GM12878 (cell line): ENCODE results near the gene DISC1. TPM values are rescaled to one million over a fixed set of nuclear protein-coding genes. Genes with fewer than 3 reads are reported as not detected.

ENCODE experiments used
- ATAC-seq: fragments of 200-7000 bp; cut with Tn5 transposase; 3 replicates; pipeline ENCODE4 v1.9.1; 2020; ENCODE audit warnings: mild to moderate bottlenecking, moderate library complexity
- BruUV-seq: library from RNA; stranded (reverse); fragments of 400-500 nt; replicated peaks from 2 replicates; lab custom pipeline; 2021; lab: Mats Ljungman, UMichigan
- CTCF ChIA-PET: fragments of 300-600 bp; sonication (Branson Sonifier 250); formaldehyde crosslinking; extraction: SDS; loops from one replicate; lab custom pipeline; 2021; ENCODE audit warnings: inconsistent platforms; lab: Yijun Ruan, JAX
- POLR2A ChIA-PET: fragments of 350-600 bp; formaldehyde crosslinking; extraction: SDS; loops from one replicate; lab custom pipeline; 2021; ENCODE audit warnings: inconsistent platforms; lab: Charles Lee
- RAD21 ChIA-PET: fragments of 300-600 bp; sonication (Branson Sonifier 250); formaldehyde crosslinking; loops from one replicate; lab custom pipeline; 2023; ENCODE audit warnings: antibody characterized with exemption; ENCODE audit not compliant: unreplicated experiment; lab: Charles Lee
- SMC1A ChIA-PET: fragments of 300-600 bp; sonication (Branson Sonifier 250); formaldehyde crosslinking; loops from one replicate; lab custom pipeline; 2023; ENCODE audit not compliant: unreplicated experiment, uncharacterized antibody; lab: Charles Lee
- DNase-seq: peaks from one replicate; pipeline ENCODE4 v3.0.0-alpha.2; 2011; ENCODE audit warnings: low read depth, low spot score
- FAIRE-seq: peaks from 3 replicates; lab custom pipeline; 2011; peaks lifted over from hg19 to GRCh38; lab: Jason Lieb, UNC
- H2AFZ ChIP-seq: 2 replicates; pipeline ENCODE4 v1.6.0; 2011; ENCODE audit warnings: low read depth, low read length, control low read depth; ENCODE audit not compliant: control insufficient read depth
- H3K27ac ChIP-seq: 2 replicates; pipeline ENCODE4 v1.5.1; 2011; ENCODE audit warnings: control low read depth; ENCODE audit not compliant: control insufficient read depth, insufficient read depth
- H3K27me3 ChIP-seq, 2 experiments: replicated peaks in 1 of 2; 2 replicates each; pipeline versions ENCODE4 v1.6.0 to v1.6.1; 2011; ENCODE audit warnings: low read length in 1 of 2; ENCODE audit not compliant: control insufficient read depth in 2 of 2, insufficient read depth in 2 of 2
- H3K36me3 ChIP-seq, 2 experiments: 2 replicates each; pipeline ENCODE4 v1.5.1; 2011; ENCODE audit warnings: low read length in 1 of 2; ENCODE audit not compliant: control insufficient read depth in 2 of 2, insufficient read depth in 2 of 2
- H3K4me1 ChIP-seq: 2 replicates; pipeline ENCODE4 v1.6.1; 2011; ENCODE audit warnings: mild to moderate bottlenecking, low read length, moderate library complexity, mixed read lengths; ENCODE audit not compliant: control insufficient read depth, insufficient read depth
- H3K4me2 ChIP-seq: 2 replicates; pipeline ENCODE4 v1.6.0; 2011; ENCODE audit warnings: control low read depth; ENCODE audit not compliant: control insufficient read depth, insufficient read depth
- H3K4me3 ChIP-seq: fragments of 200-600 bp; sonication (generic); 2 replicates; pipeline ENCODE4 v1.5.1; 2016
- H3K79me2 ChIP-seq: 2 replicates; pipeline ENCODE4 v1.6.0; 2011; ENCODE audit warnings: low read length; ENCODE audit not compliant: control insufficient read depth, insufficient read depth
- H3K9ac ChIP-seq: 2 replicates; pipeline ENCODE4 v1.8.0; 2011; ENCODE audit warnings: low read length, control low read depth, mixed read lengths; ENCODE audit not compliant: control insufficient read depth, insufficient read depth
- H3K9me3 ChIP-seq: replicated peaks from 3 replicates; pipeline ENCODE4 v1.5.1; 2011; ENCODE audit warnings: mild to moderate bottlenecking, low read length; ENCODE audit not compliant: control insufficient read depth, insufficient read depth
- H4K20me1 ChIP-seq: 2 replicates; pipeline ENCODE4 v1.6.0; 2011; ENCODE audit not compliant: control insufficient read depth, insufficient read depth
- BCL11A ChIP-seq: IDR thresholded peaks from 2 replicates; pipeline ENCODE4 v1.6.1; 2011; ENCODE audit warnings: low read depth, low read length
- BCL3 ChIP-seq: IDR thresholded peaks from 2 replicates; pipeline ENCODE4 v1.6.1; 2011; ENCODE audit warnings: borderline replicate concordance, low read depth, mild to moderate bottlenecking, moderate library complexity, low read length; ENCODE audit not compliant: insufficient read depth, poor library complexity, severe bottlenecking
- HDAC2 ChIP-seq: fragments of 200-600 bp; sonication (generic); IDR thresholded peaks from 2 replicates; pipeline ENCODE4 v1.6.1; 2017
- HDGF ChIP-seq: fragments of 450-650 bp; IDR thresholded peaks from 2 replicates; pipeline ENCODE4 v1.6.1; 2016; ENCODE audit warnings: antibody characterized with exemption
- KAT2A ChIP-seq: conservative IDR thresholded peaks from 2 replicates; pipeline ENCODE4 v1.6.1; 2011; ENCODE audit warnings: low read depth, low read length; ENCODE audit not compliant: control insufficient read depth
- MLLT1 ChIP-seq: fragments of 450-650 bp; IDR thresholded peaks from 2 replicates; pipeline ENCODE4 v1.6.1; 2016; ENCODE audit warnings: mild to moderate bottlenecking
- MXI1 ChIP-seq: fragments of 150-350 bp; IDR thresholded peaks from 2 replicates; pipeline ENCODE4 v1.6.1; 2011; ENCODE audit warnings: low read depth, mild to moderate bottlenecking, inconsistent platforms, low read length, improper control_type of control experiment
- PAX5 ChIP-seq: IDR thresholded peaks from 2 replicates; pipeline ENCODE4 v1.6.1; 2011; ENCODE audit warnings: low read depth, low read length, borderline replicate concordance
- PAX8 ChIP-seq: fragments of 450-650 bp; IDR thresholded peaks from 2 replicates; pipeline ENCODE4 v1.6.1; 2017; ENCODE audit warnings: mild to moderate bottlenecking, moderate library complexity
- SMARCA5 ChIP-seq: fragments of 450-650 bp; IDR thresholded peaks from 2 replicates; pipeline ENCODE4 v1.6.1; 2017; ENCODE audit warnings: mild to moderate bottlenecking
- TCF12 ChIP-seq: IDR thresholded peaks from 2 replicates; pipeline ENCODE4 v1.6.1; 2011; ENCODE audit warnings: low read depth, mild to moderate bottlenecking, low read length
- ZBTB40 ChIP-seq: fragments of 450-650 bp; IDR thresholded peaks from 2 replicates; pipeline ENCODE4 v1.6.1; 2016; ENCODE audit warnings: mild to moderate bottlenecking, moderate library complexity, borderline replicate concordance
- WGBS: methylation state at CpG from one replicate; pipeline ENCODE4 v1.1.6; 2016; ENCODE audit warnings: low lambda C conversion rate; ENCODE audit not compliant: insufficient replicate concordance, insufficient coverage; ENCODE audit errors: missing lambda C conversion rate; 5-methylcytosine and 5-hydroxymethylcytosine counted together
- in situ Hi-C: fragments of 300-500 bp; cut with MboI; formaldehyde crosslinking; loops from 9 replicates; pipeline ENCODE4 v1.14.3; 2018; ENCODE audit warnings: mixed read lengths
- intact Hi-C: fragments of 100-400 bp; cut with micrococcal nuclease; formaldehyde crosslinking; loops from one replicate; pipeline ENCODE4 v1.14.2; 2022; ENCODE audit not compliant: unreplicated experiment
- polyA plus RNA-seq, 11 experiments: library from polyadenylated mRNA; depleted of rRNA in 4 of 11; unstranded in 6 of 11; stranded (reverse) in 5 of 11; fragments of >200 nt; fragmentation: Nextera tagmentation in 4 of 11; fragmentation: Illumina TruSeq in 1 of 11; extraction: Ambion mirVana in 4 of 11; extraction: Trizol in 1 of 11; gene quantifications; 1 replicate in 1 of 11; 2 replicates in 10 of 11; pipeline versions ENCODE4 v1.2.1 to v1.2.3, GENCODE V29; 2011 to 2016; ENCODE audit warnings: inconsistent platforms in 2 of 11, missing spikeins in 2 of 11, low read depth in 1 of 11
- total RNA-seq, 4 experiments: library from RNA; depleted of rRNA in 3 of 4; stranded (reverse); fragments of >200 nt in 3 of 4; fragmentation: Illumina TruSeq in 1 of 4; extraction: Trizol in 1 of 4; gene quantifications; 2 replicates each; pipeline versions ENCODE4 v1.2.1 to v1.2.3, GENCODE V29; 2013 to 2021

DISC1 gene
- total and polyA plus RNA-seq, 10 of the 15 experiments (the other 5 are each of a cell fraction or from before 2014, with no cell fraction given) = 0.05 to 0.72 (median 0.19) TPM; not detected in 1

GRCh38 chr1:231611851-231612250 is 14.7 kb upstream of the DISC1 start:
- Histone ChIP-seq H3K9ac (no peak overlapping the region), H3K27ac (no peak overlapping the region), H3K27me3 (no peaks in the 10 kb centered on the region; a peak in 1 of 4 replicates), H3K36me3 (no peaks in the 10 kb centered on the region), H3K4me1 (peaks cover 35% of the 10 kb centered on the region), H3K9me3 (peaks cover 23% of the 10 kb centered on the region; the same call in 2 of the 3 replicates), H2AFZ (no peak overlapping the region), H3K79me2 (no peaks in the 10 kb centered on the region), H3K4me3 (no peak overlapping the region), H3K4me2 (no peak overlapping the region), H4K20me1 (no peaks in the 10 kb centered on the region)
- TF ChIP-seq HDGF = no peak
- TF ChIP-seq ZBTB40 = no peak
- TF ChIP-seq BCL11A = no peak
- no peak for TF ChIP-seq MXI1
- TF ChIP-seq TCF12 = no peak
- TF ChIP-seq HDAC2 = no peak
- no peak for TF ChIP-seq PAX8
- no peak for TF ChIP-seq MLLT1
- TF ChIP-seq SMARCA5 = no peak
- TF ChIP-seq KAT2A = no peak
- no peak for TF ChIP-seq PAX5
- TF ChIP-seq BCL3 = no peak
- in situ Hi-C loops (no loop called here), intact Hi-C loops (no loop called here)
- ATAC-seq (no peak), FAIRE-seq (no peak), DNase-seq (no peak)
- RAD21 ChIA-PET = no interaction called here
- CTCF ChIA-PET = no interaction called here
- WGBS = 92% methylated on average over 5 of the region's 5 CpGs
- no TSS peak for BruUV-seq
- POLR2A ChIA-PET = interaction anchor here (0.5 kb wide), 1 partner anchor 1237 kb away, joined by 3 read pairs; no protein-coding TSS in a partner anchor
- SMC1A ChIA-PET = no interaction called here
